Measurements from ENCODE around the gene CFAP45. TPM values are rescaled to one million over a fixed set of nuclear protein-coding genes. Genes with fewer than 3 reads are reported as not detected.

CFAP45 gene
- total RNA-seq, 1 donor from 2014 or later: 0.49 TPM

- DNase-seq: no peak
- Mint-ChIP-seq H3K36me3 (ENCODE audit: unreplicated experiment) (peaks cover 11% of the 10 kb centered on the region), H3K4me3 (ENCODE audit: unreplicated experiment) (no peak overlapping the region), H3K27me3 (ENCODE audit: unreplicated experiment) (peaks cover 13% of the 10 kb centered on the region), H3K27ac (ENCODE audit: unreplicated experiment) (no peak overlapping the region), H3K9me3 (ENCODE audit: unreplicated experiment) (peaks cover 8% of the 10 kb centered on the region), H3K4me1 (ENCODE audit: low read depth, unreplicated experiment) (peaks cover 11% of the 10 kb centered on the region)
- TF ChIP-seq CTCF (IDR thresholded peaks at IDR 0.05; ENCODE audit: partially characterized antibody, unreplicated experiment): no peak
These were observed 17.8 kb upstream of the CFAP45 start for GRCh38 chr1:159917533-159918351.

GRCh38 chr1:159916242-159917051 lies 16.5 kb upstream of the CFAP45 start:
- peaks cover 10% of the 10 kb centered on the region for H3K9me3 Mint-ChIP-seq (ENCODE audit: unreplicated experiment)

GRCh38 chr1:159915571-159916241 lies 15.7 kb upstream of the CFAP45 start:
- H3K36me3 Mint-ChIP-seq (ENCODE audit: unreplicated experiment): peaks cover 5% of the 10 kb centered on the region
- peaks cover 6% of the 10 kb centered on the region for H3K4me1 Mint-ChIP-seq (ENCODE audit: low read depth, unreplicated experiment)
- no peak overlapping the region for H3K27ac Mint-ChIP-seq (ENCODE audit: unreplicated experiment)
- peaks cover 15% of the 10 kb centered on the region for H3K27me3 Mint-ChIP-seq (ENCODE audit: unreplicated experiment)
- TF ChIP-seq CTCF (IDR thresholded peaks at IDR 0.05; ENCODE audit: partially characterized antibody, unreplicated experiment): no peak
- no peak overlapping the region for H3K4me3 Mint-ChIP-seq (ENCODE audit: unreplicated experiment)
- H3K9me3 Mint-ChIP-seq (ENCODE audit: unreplicated experiment): peaks cover 7% of the 10 kb centered on the region
- DNase-seq: no peak

More at GRCh38 chr1:159916242-159917051, 16.5 kb upstream of the CFAP45 start:
- DNase-seq: no peak
- Mint-ChIP-seq H3K4me1 (ENCODE audit: low read depth, unreplicated experiment) (peaks cover 8% of the 10 kb centered on the region), H3K27ac (ENCODE audit: unreplicated experiment) (peak overlapping the region; percentile 67), H3K36me3 (ENCODE audit: unreplicated experiment) (peaks cover 11% of the 10 kb centered on the region), H3K4me3 (ENCODE audit: unreplicated experiment) (peak overlapping the region; percentile 23), H3K27me3 (ENCODE audit: unreplicated experiment) (peaks cover 13% of the 10 kb centered on the region)
- no peak for TF ChIP-seq CTCF (IDR thresholded peaks at IDR 0.05; ENCODE audit: partially characterized antibody, unreplicated experiment)

- Mint-ChIP-seq H3K27me3 (ENCODE audit: unreplicated experiment) (peaks cover 15% of the 10 kb centered on the region), H3K4me1 (ENCODE audit: low read depth, unreplicated experiment) (peaks cover 6% of the 10 kb centered on the region), H3K9me3 (ENCODE audit: unreplicated experiment) (peaks cover 10% of the 10 kb centered on the region), H3K36me3 (ENCODE audit: unreplicated experiment) (peaks cover 3% of the 10 kb centered on the region), H3K4me3 (ENCODE audit: unreplicated experiment) (no peak overlapping the region), H3K27ac (ENCODE audit: unreplicated experiment) (peak overlapping the region; percentile 34)
- no peak for TF ChIP-seq CTCF (IDR thresholded peaks at IDR 0.05; ENCODE audit: partially characterized antibody, unreplicated experiment)
- DNase-seq: no peak
These were observed 14.5 kb upstream of the CFAP45 start for GRCh38 chr1:159914252-159915018.

All from glutamatergic neuron (in vitro differentiated cells).